Naive thymus-derived CD4-positive, alpha-beta T cell (primary cell): ENCODE measurements around the gene PIGV. TPM values are rescaled to one million over a fixed set of nuclear protein-coding genes. Genes with fewer than 3 reads are reported as not detected.

ENCODE experiments used
- ATAC-seq: fragments of 150-1000 bp; cut with Tn5 transposase; 2 replicates; pipeline ENCODE4 v1.10.0; 2021; ENCODE audit warnings: mild to moderate bottlenecking, moderate library complexity
- CTCF ChIA-PET: fragments of 350-600 bp; sonication (Branson Sonifier 250); formaldehyde crosslinking; loops from one replicate; lab custom pipeline; 2021; ENCODE audit warnings: antibody characterized with exemption; lab: Charles Lee
- POLR2A ChIA-PET: fragments of 350-600 bp; sonication (Branson Sonifier 250); formaldehyde crosslinking; loops from one replicate; lab custom pipeline; 2021; ENCODE audit warnings: antibody characterized with exemption, inconsistent platforms; lab: Charles Lee
- DNase-seq, 9 donors: peaks; one replicate each; pipeline versions ENCODE4 v3.0.0 to v3.0.0-alpha.2; 2020 to 2022; ENCODE audit warnings: mixed read lengths in 1 of 9
- H3K27ac ChIP-seq: one replicate; pipeline ENCODE4 v1.7.0; 2013; ENCODE audit warnings: mild to moderate bottlenecking, low read depth, low read length, moderate library complexity
- H3K27me3 ChIP-seq, 2 donors: one replicate each; pipeline ENCODE4 v1.7.0; 2013; ENCODE audit warnings: low read length in 2 of 2, mild to moderate bottlenecking in 2 of 2, moderate library complexity in 2 of 2; ENCODE audit not compliant: control insufficient read depth in 2 of 2, insufficient read depth in 2 of 2
- H3K36me3 ChIP-seq, 3 experiments: 1 replicate in 2 of 3; 2 replicates in 1 of 3; pipeline ENCODE4 v1.7.0; 2013; ENCODE audit warnings: low read length in 3 of 3, mild to moderate bottlenecking in 3 of 3, moderate library complexity in 1 of 3; ENCODE audit not compliant: insufficient read depth in 3 of 3, control insufficient read depth in 2 of 3
- H3K4me1 ChIP-seq, 2 donors: one replicate each; pipeline ENCODE4 v1.7.0; 2013; ENCODE audit warnings: low read length in 2 of 2, mild to moderate bottlenecking in 2 of 2, moderate library complexity in 1 of 2; ENCODE audit not compliant: control insufficient read depth in 2 of 2, insufficient read depth in 2 of 2
- H3K4me3 ChIP-seq: 2 replicates; pipeline ENCODE4 v1.7.0; 2013; ENCODE audit warnings: mild to moderate bottlenecking, low read length
- H3K9me3 ChIP-seq, 3 experiments: 1 replicate in 2 of 3; 2 replicates in 1 of 3; pipeline ENCODE4 v1.7.0; 2013; ENCODE audit warnings: low read length in 3 of 3; ENCODE audit not compliant: control insufficient read depth in 2 of 3
- H3K27ac Mint-ChIP-seq, 9 donors: one replicate each; pipeline ENCODE4 v1.8.0; 2020 to 2022; ENCODE audit warnings: mixed read lengths in 9 of 9, mild to moderate bottlenecking in 8 of 9, moderate library complexity in 5 of 9, inconsistent platforms in 2 of 9
- H3K27me3 Mint-ChIP-seq, 5 donors: one replicate each; pipeline ENCODE4 v1.8.0; 2021 to 2022; ENCODE audit warnings: mixed read lengths in 5 of 5, mild to moderate bottlenecking in 1 of 5
- H3K36me3 Mint-ChIP-seq, 5 donors: one replicate each; pipeline ENCODE4 v1.8.0; 2020 to 2022; ENCODE audit warnings: mixed read lengths in 5 of 5, mild to moderate bottlenecking in 3 of 5, inconsistent platforms in 1 of 5
- H3K4me1 Mint-ChIP-seq, 7 donors: one replicate each; pipeline ENCODE4 v1.8.0; 2020 to 2022; ENCODE audit warnings: mixed read lengths in 7 of 7, mild to moderate bottlenecking in 3 of 7, inconsistent platforms in 1 of 7
- H3K4me3 Mint-ChIP-seq, 10 donors: one replicate each; pipeline ENCODE4 v1.8.0; 2020 to 2022; ENCODE audit warnings: mild to moderate bottlenecking in 10 of 10, mixed read lengths in 10 of 10, moderate library complexity in 6 of 10, inconsistent platforms in 2 of 10
- H3K9me3 Mint-ChIP-seq, 11 donors: one replicate each; pipeline ENCODE4 v1.8.0; 2020 to 2022; ENCODE audit warnings: mixed read lengths in 11 of 11, mild to moderate bottlenecking in 4 of 11, inconsistent platforms in 1 of 11, moderate library complexity in 1 of 11
- intact Hi-C, 2 donors: fragments of 100-400 bp; cut with micrococcal nuclease; formaldehyde crosslinking; loops; one replicate each; pipeline ENCODE4 v1.15.1; 2023
- polyA plus RNA-seq, 2 donors: library from polyadenylated mRNA; unstranded; fragments of 300-500 nt; fragmentation: Illumina TruSeq; gene quantifications; one replicate each; pipeline ENCODE4 v1.2.3, GENCODE V29; 2021
- total RNA-seq, 6 experiments: library from RNA in 5 of 6; stranded (reverse) in 5 of 6; gene quantifications; 1 replicate in 5 of 6; 2 replicates in 1 of 6; pipeline ENCODE4 v1.2.3 and lab custom pipeline; 2021 to 2026

Gene PIGV
- total and polyA plus RNA-seq, 7 experiments from 2014 or later = 7.0 to 17.9 (median 14.8) TPM

- peak in 1 of 9 donors; percentile 16 for DNase-seq
- peaks cover 0 to 10% (median 10%) of the 10 kb centered on the region in 5 donors for H3K36me3 Mint-ChIP-seq
- Histone ChIP-seq H3K4me3 (peak overlapping the region; percentile 91), H3K9me3 (no peaks in the 10 kb centered on the region), H3K36me3 (peaks cover 0 to 16% (median 0%) of the 10 kb centered on the region in 3 experiments), H3K4me1 (peaks cover 41 to 42% of the 10 kb centered on the region in 2 donors), H3K27ac (peak overlapping the region; percentile 95), H3K27me3 (no peaks in the 10 kb centered on the region)
- ChIA-PET CTCF (interaction anchor here (0.7 to 5.9 kb wide), 33 partner anchors 11 to 288 kb away, joined by 3 to 207 read pairs (median 6); no protein-coding TSS in a partner anchor), POLR2A (interaction anchor here (0.6 to 8.5 kb wide), 28 partner anchors 9 to 288 kb away, joined by 3 to 383 read pairs (median 6); partner anchors contain the start of genes ARID1A, GPATCH3, GPN2 and RPS6KA1)
- peak overlapping the region; percentile 87 to 100 (median 98) for H3K27ac Mint-ChIP-seq
- peak overlapping the region; percentile 81 to 99 (median 90) for H3K4me3 Mint-ChIP-seq
- H3K9me3 Mint-ChIP-seq = peaks cover 0 to 4% (median 0%) of the 10 kb centered on the region in 11 donors
- intact Hi-C loops = loop anchor here (1.0 to 5.0 kb wide), 7 partner anchors 44 to 318 kb away; no protein-coding TSS in a partner anchor
- no peaks in the 10 kb centered on the region for H3K27me3 Mint-ChIP-seq
- peaks cover 38 to 78% (median 66%) of the 10 kb centered on the region in 7 donors for H3K4me1 Mint-ChIP-seq
- no peak for ATAC-seq
Observed at GRCh38 chr1:26788515-26788785, 700 bp downstream of the PIGV start.

- peaks cover 38 to 78% (median 62%) of the 10 kb centered on the region in 7 donors for H3K4me1 Mint-ChIP-seq
- Histone ChIP-seq H3K4me1 (peaks cover 41 to 42% of the 10 kb centered on the region in 2 donors), H3K9me3 (no peaks in the 10 kb centered on the region), H3K4me3 (peak overlapping the region; percentile 91), H3K27ac (peak overlapping the region; percentile 95), H3K36me3 (peaks cover 0 to 21% (median 0%) of the 10 kb centered on the region in 3 experiments), H3K27me3 (no peaks in the 10 kb centered on the region)
- ATAC-seq (peak; percentile 70), DNase-seq (peak; percentile 61 to 92 (median 86))
- H3K27ac Mint-ChIP-seq = peak overlapping the region; percentile 87 to 100 (median 98)
- peaks cover 2 to 11% (median 11%) of the 10 kb centered on the region in 5 donors for H3K36me3 Mint-ChIP-seq
- H3K9me3 Mint-ChIP-seq = peaks cover 0 to 4% (median 0%) of the 10 kb centered on the region in 11 donors
- ChIA-PET CTCF (interaction anchor here (0.7 to 5.9 kb wide), 34 partner anchors 11 to 289 kb away, joined by 3 to 207 read pairs (median 6); no protein-coding TSS in a partner anchor), POLR2A (interaction anchor here (0.6 to 8.5 kb wide), 28 partner anchors 8 to 289 kb away, joined by 3 to 383 read pairs (median 6); partner anchors contain the start of genes ARID1A, GPATCH3, GPN2 and RPS6KA1)
- peak overlapping the region; percentile 81 to 99 (median 90) for H3K4me3 Mint-ChIP-seq
- no peaks in the 10 kb centered on the region for H3K27me3 Mint-ChIP-seq
- intact Hi-C loops = loop anchor here (1.0 to 5.0 kb wide), 14 partner anchors 11 to 318 kb away; no protein-coding TSS in a partner anchor
Observed at GRCh38 chr1:26788836-26789611, 1.3 kb downstream of the PIGV start.

DNA sequence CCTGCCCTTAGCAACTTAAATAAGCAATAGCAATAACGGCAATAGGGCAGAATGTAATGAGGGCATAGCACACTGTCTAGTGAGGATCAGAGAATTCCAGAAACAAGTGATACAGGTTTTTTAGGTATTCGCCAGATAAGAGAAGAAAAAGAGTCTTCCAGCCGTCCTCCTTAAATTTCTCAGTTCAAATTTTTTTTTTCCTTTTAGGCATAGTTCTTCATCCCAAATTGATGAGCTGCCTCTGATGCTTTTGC lies 1.8 kb downstream of the PIGV start:
- CTCF ChIA-PET = interaction anchor here (1.1 to 5.9 kb wide), 17 partner anchors 11 to 289 kb away, joined by 3 to 207 read pairs (median 10); no protein-coding TSS in a partner anchor

DNA sequence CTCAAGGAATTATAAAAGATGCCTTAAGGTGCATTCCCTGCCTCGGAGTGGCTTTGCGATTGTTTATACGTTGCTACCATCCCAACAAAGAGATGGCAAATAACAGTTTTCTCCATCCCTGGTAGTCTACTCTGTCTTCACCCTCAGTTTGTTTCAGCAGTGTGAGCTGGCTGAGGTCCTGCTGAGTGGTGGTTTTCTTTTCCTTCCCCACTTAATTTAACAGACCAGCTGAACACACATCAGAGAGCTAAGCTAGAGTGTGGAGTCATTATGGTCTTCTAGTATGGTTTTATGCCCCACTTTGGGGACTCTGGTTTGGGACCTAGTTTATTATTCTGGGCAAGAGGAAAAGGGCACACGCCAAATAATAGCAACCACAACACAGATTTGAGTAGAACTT lies 2.2 kb downstream of the PIGV start:
- Mint-ChIP-seq H3K27me3 (no peaks in the 10 kb centered on the region), H3K4me3 (peak overlapping the region in 3 of 10 donors; percentile 11 to 94 (median 89)), H3K4me1 (peaks cover 32 to 76% (median 52%) of the 10 kb centered on the region in 7 donors), H3K9me3 (peaks cover 0 to 4% (median 0%) of the 10 kb centered on the region in 11 donors), H3K27ac (peak overlapping the region in 8 of 9 donors; percentile 55 to 100 (median 92)), H3K36me3 (peaks cover 11 to 20% (median 18%) of the 10 kb centered on the region in 5 donors)
- Histone ChIP-seq H3K4me3 (no peak overlapping the region), H3K9me3 (no peaks in the 10 kb centered on the region), H3K27me3 (no peaks in the 10 kb centered on the region), H3K36me3 (peaks cover 0 to 30% (median 3%) of the 10 kb centered on the region in 3 experiments), H3K27ac (peak overlapping the region; percentile 95), H3K4me1 (peaks cover 33 to 42% of the 10 kb centered on the region in 2 donors)
- no peak for ATAC-seq
- ChIA-PET POLR2A (interaction anchor here (0.9 to 8.5 kb wide), 15 partner anchors 10 to 249 kb away, joined by 3 to 383 read pairs (median 6); partner anchors contain the start of gene ARID1A), CTCF (interaction anchor here (1.1 to 5.9 kb wide), 13 partner anchors 10 to 290 kb away, joined by 3 to 207 read pairs (median 15); no protein-coding TSS in a partner anchor)
- no peak for DNase-seq
- intact Hi-C loops = loop anchor here (1.0 to 5.0 kb wide), 13 partner anchors 10 to 319 kb away; no protein-coding TSS in a partner anchor

More for the DNA sequence above, 1.8 kb downstream of the PIGV start:
- H3K4me1 Mint-ChIP-seq = peaks cover 36 to 76% (median 56%) of the 10 kb centered on the region in 7 donors
- Histone ChIP-seq H3K27ac (peak overlapping the region; percentile 95), H3K4me3 (no peak overlapping the region), H3K36me3 (peaks cover 0 to 27% (median 3%) of the 10 kb centered on the region in 3 experiments), H3K9me3 (no peaks in the 10 kb centered on the region), H3K4me1 (peaks cover 37 to 42% of the 10 kb centered on the region in 2 donors), H3K27me3 (no peaks in the 10 kb centered on the region)
- DNase-seq (no peak), ATAC-seq (no peak)
- H3K9me3 Mint-ChIP-seq = peaks cover 0 to 4% (median 0%) of the 10 kb centered on the region in 11 donors
- H3K27ac Mint-ChIP-seq = peak overlapping the region in 8 of 9 donors; percentile 87 to 100 (median 98)
- intact Hi-C loops = loop anchor here (1.0 to 5.0 kb wide), 13 partner anchors 11 to 319 kb away; no protein-coding TSS in a partner anchor
- H3K27me3 Mint-ChIP-seq = no peaks in the 10 kb centered on the region
- peaks cover 7 to 17% (median 14%) of the 10 kb centered on the region in 5 donors for H3K36me3 Mint-ChIP-seq
- POLR2A ChIA-PET = interaction anchor here (0.9 to 8.5 kb wide), 17 partner anchors 10 to 289 kb away, joined by 3 to 383 read pairs (median 8); partner anchors contain the start of genes ARID1A and GPATCH3
- peak overlapping the region in 5 of 10 donors; percentile 81 to 94 (median 90) for H3K4me3 Mint-ChIP-seq

DNA sequence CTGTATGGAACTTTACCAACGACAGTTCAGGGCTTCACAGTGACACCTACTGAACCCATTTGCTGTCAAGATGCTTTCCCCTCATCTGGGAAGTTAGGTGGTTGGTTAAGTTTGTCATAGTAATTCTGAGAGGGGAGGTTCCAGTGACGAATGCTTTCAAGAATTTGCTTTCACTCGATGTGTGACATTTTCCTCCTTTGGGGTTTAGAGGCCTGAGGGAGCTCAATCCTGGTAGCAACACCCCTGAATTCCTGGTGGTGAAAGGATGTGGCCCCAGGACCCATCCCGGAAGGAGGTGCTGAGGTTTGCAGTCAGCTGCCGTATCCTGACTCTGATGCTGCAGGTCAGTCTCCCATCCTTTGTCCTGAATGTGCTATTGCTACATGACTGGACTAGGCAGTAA lies 2.8 kb downstream of the PIGV start:
- Mint-ChIP-seq H3K4me3 (peak overlapping the region in 2 of 10 donors; percentile 25 to 89), H3K27me3 (no peaks in the 10 kb centered on the region), H3K4me1 (peaks cover 26 to 70% (median 46%) of the 10 kb centered on the region in 7 donors), H3K9me3 (peaks cover 0 to 4% (median 0%) of the 10 kb centered on the region in 11 donors), H3K27ac (peak overlapping the region in 3 of 9 donors; percentile 12 to 100 (median 100)), H3K36me3 (peaks cover 13 to 23% (median 21%) of the 10 kb centered on the region in 5 donors)
- DNase-seq (peak in 1 of 9 donors; percentile 56), ATAC-seq (no peak)
- Histone ChIP-seq H3K27me3 (no peaks in the 10 kb centered on the region), H3K4me3 (no peak overlapping the region), H3K4me1 (peaks cover 27 to 37% of the 10 kb centered on the region in 2 donors), H3K36me3 (peaks cover 0 to 35% (median 3%) of the 10 kb centered on the region in 3 experiments), H3K9me3 (no peaks in the 10 kb centered on the region), H3K27ac (no peak overlapping the region)
- ChIA-PET POLR2A (interaction anchor here (0.9 to 8.5 kb wide), 11 partner anchors 9 to 192 kb away, joined by 3 to 383 read pairs (median 5); partner anchors contain the start of gene ARID1A), CTCF (interaction anchor here (0.6 to 5.9 kb wide), 12 partner anchors 10 to 290 kb away, joined by 3 to 207 read pairs (median 17); no protein-coding TSS in a partner anchor)
- intact Hi-C loops = loop anchor here in 1 of 2 donors (1.0 kb wide), 1 partner anchor 193 kb away; no protein-coding TSS in a partner anchor
